Right lobe of liver (tissue), 6 donors: ENCODE data around the gene EME2. TPM values are rescaled to one million over a fixed set of nuclear protein-coding genes. Genes with fewer than 3 reads are reported as not detected.

Experiments
- ATAC-seq, 4 donors: fragments of 200-7000 bp; cut with Tn5 transposase; one replicate each; pipeline ENCODE4 v1.9.1; 2020; ENCODE audit warnings: mild to moderate bottlenecking in 4 of 4, moderate library complexity in 4 of 4
- DNase-seq, 3 donors: peaks; one replicate each; pipeline ENCODE4 v3.0.0-alpha.2; 2020
- H3K27ac ChIP-seq, 3 donors: fragments of 200-600 bp; one replicate each; pipeline ENCODE4 v1.8.0; 2022
- H3K27me3 ChIP-seq, 2 donors: fragments of 200-600 bp; one replicate each; pipeline ENCODE4 v1.8.0; 2022
- H3K36me3 ChIP-seq, 4 donors: fragments of 200-600 bp; sonication (generic) in 1 of 4; one replicate each; pipeline versions ENCODE4 v1.5.1 to v1.8.0; 2017 to 2022; ENCODE audit warnings: control low read depth in 1 of 4
- H3K4me1 ChIP-seq, 4 donors: fragments of 200-600 bp; sonication (generic) in 1 of 4; one replicate each; pipeline versions ENCODE4 v1.5.1 to v1.8.0; 2017 to 2022; ENCODE audit warnings: control low read depth in 1 of 4
- H3K4me3 ChIP-seq, 3 donors: fragments of 200-600 bp; one replicate each; pipeline ENCODE4 v1.8.0; 2022
- H3K9me3 ChIP-seq, 4 donors: fragments of 200-600 bp; sonication (generic) in 1 of 4; one replicate each; pipeline versions ENCODE4 v1.5.1 to v1.8.0; 2017 to 2022; ENCODE audit warnings: control low read depth in 1 of 4
- CTCF ChIP-seq, 4 donors: fragments of 200-600 bp in 3 of 4; fragments of 450-650 bp in 1 of 4; IDR thresholded peaks; one replicate each; pipeline versions ENCODE4 v1.5.1 to v1.8.0; 2016 to 2022; ENCODE audit warnings: antibody characterized with exemption in 4 of 4, mild to moderate bottlenecking in 2 of 4
- POLR2A ChIP-seq: fragments of 450-650 bp; IDR thresholded peaks from one replicate; pipeline ENCODE4 v1.6.1; 2017; ENCODE audit warnings: antibody characterized with exemption, mild to moderate bottlenecking
- WGBS: methylation state at CpG from one replicate; pipeline ENCODE4 v1.1.6; 2018; ENCODE audit warnings: low coverage, low lambda C conversion rate; ENCODE audit not compliant: insufficient coverage; ENCODE audit errors: missing lambda C conversion rate; 5-methylcytosine and 5-hydroxymethylcytosine counted together
- intact Hi-C, 2 donors: fragments of 100-400 bp; cut with DNase I; formaldehyde crosslinking; loops; one replicate each; pipeline versions ENCODE4 v1.11.2 to v1.14.1; 2022
- total RNA-seq, 6 experiments: library from RNA; depleted of rRNA in 2 of 6; stranded (reverse); fragments of >200 nt in 2 of 6; fragmentation: NEBNext Ultra II Directional in 3 of 6; extraction: Animal tissue kit (Norgen Biotek cat#: 25700) in 3 of 6; gene quantifications; one replicate each; pipeline versions ENCODE4 v1.1.0 to v1.2.4, GENCODE V29; 2016 to 2023
- donor health status: DM: no; HTN: yes; CAD: no.
- donor health status: DM: no; HTN: no; CAD: no.
- donor health status: DM: no; HTN: no; CAD: no.
- donor health status: DM: no; HTN: yes; CAD: no.
- donor health status: DM: no; HTN: yes; CAD: no.

Gene EME2
- total RNA-seq, 6 experiments from 2014 or later: 3.8 to 11.1 (median 5.0) TPM

GRCh38 chr16:1769402-1770300 lies 3.0 kb upstream of the EME2 start:
- 50% methylated on average over 2 of the region's 27 CpGs for WGBS
- TF ChIP-seq POLR2A: no peak
- no peak for TF ChIP-seq CTCF (IDR thresholded peaks at IDR 0.05)
- H3K9me3 ChIP-seq: no peaks in the 10 kb centered on the region
- no peak overlapping the region for H3K27ac ChIP-seq
- no peaks in the 10 kb centered on the region for H3K27me3 ChIP-seq
- H3K4me1 ChIP-seq: peaks cover 0 to 19% (median 6%) of the 10 kb centered on the region in 4 donors
- H3K36me3 ChIP-seq: peaks cover 0 to 25% (median 2%) of the 10 kb centered on the region in 4 donors
- H3K4me3 ChIP-seq: peak overlapping the region in 1 of 3 donors; percentile 98
- ATAC-seq (no peak), DNase-seq (no peak)
- intact Hi-C loops: no loop called here

DNA sequence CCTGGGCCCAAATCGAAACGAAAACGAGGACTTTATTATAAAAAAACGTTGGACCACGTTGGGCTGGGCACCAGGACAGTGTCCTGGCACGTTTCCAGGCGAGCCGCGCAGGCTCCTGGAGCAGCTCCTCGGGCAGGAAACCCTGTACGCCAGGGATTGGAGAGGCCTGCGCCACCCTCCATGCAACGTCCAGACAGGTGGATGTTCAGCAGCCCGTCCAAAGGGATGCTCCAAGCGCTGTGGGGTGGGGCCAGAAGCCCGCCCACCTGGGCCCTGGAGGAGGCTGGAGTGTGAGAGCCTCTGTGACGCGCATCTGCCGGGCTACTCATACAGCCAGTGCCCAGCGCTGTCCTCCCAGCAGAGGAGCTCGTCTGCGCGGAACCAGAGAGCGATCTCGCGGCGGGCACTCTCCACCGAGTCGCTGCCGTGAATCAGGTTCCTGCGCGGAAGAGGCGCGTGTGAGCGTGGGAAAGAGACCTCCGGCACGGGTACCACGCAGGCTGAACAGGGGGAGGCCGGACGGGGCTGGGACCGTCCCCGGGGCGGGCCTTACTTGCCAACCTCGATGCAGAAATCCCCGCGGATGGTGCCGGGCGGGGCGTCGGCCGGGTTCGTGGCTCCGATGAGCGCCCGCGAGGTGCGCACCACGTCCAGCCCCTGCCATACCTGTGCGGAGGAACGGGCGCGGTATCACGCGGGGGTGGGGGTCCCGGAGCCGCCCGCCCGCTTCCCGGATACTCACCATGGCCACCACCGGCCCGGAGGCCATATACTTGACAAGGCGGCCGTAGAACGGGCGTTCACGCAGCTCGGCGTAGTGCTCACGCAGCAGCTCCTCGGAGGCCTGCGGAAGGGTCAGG lies 2.1 kb upstream of the EME2 start:
- no peaks in the 10 kb centered on the region for H3K9me3 ChIP-seq
- WGBS: 13% methylated on average over 6 of the region's 81 CpGs
- ATAC-seq (peak; percentile 5 to 40 (median 30)), DNase-seq (peak; percentile 78 to 82 (median 79))
- peaks cover 0 to 16% (median 0%) of the 10 kb centered on the region in 4 donors for H3K36me3 ChIP-seq
- H3K27ac ChIP-seq: peak overlapping the region; percentile 20 to 53 (median 51)
- TF ChIP-seq CTCF (IDR thresholded peaks at IDR 0.05) (no peak), POLR2A (no peak)
- intact Hi-C loops: no loop called here
- H3K4me1 ChIP-seq: peaks cover 0 to 22% (median 6%) of the 10 kb centered on the region in 4 donors
- H3K27me3 ChIP-seq: no peaks in the 10 kb centered on the region
- H3K4me3 ChIP-seq: peak overlapping the region; percentile 94 to 100 (median 98)

DNA sequence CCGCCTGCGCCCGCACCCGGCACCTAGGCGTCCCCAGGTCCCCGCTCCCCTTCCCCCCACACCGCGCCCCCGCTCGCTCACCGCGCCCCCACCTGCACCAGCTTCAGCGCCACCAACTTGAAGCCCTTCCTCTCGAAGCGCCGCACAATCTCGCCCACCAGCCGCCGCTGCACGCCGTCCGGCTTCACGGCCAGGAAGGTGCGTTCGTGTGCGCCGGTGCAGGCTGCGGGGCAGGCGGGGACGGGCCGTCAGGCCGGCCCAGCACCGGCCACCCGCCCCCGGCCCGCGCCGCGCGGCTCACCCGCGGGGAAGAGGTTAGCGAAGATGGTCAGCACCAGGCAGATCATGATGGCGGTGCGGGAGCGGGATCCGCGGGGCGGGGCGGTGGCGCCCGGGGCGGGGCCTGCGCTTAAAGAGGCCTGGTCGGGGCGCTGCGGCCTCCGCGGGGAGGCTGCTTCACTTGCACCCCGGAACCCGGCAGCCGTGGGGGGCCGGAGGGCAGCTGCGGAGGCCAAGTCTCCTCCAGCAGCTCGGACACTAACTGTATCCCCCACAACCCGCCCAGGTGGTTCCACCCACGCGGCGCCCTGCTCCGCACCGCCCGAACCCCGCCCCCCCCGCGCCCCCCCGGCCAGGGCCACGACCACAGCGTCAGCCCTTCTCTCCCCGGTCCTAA lies 1.3 kb upstream of the EME2 start, which contains the start of gene NME3:
TSS of gene NME3 (minus strand) at position 356 of the 676 bp plus-strand sequence. CDS start at position 347, 9 bp downstream.
- ATAC-seq (peak; percentile 33 to 59 (median 51)), DNase-seq (peak; percentile 86)
- Histone ChIP-seq H3K27me3 (no peaks in the 10 kb centered on the region), H3K4me3 (peak within 1 kb of the TSS; percentile 94 to 100 (median 98)), H3K4me1 (peaks cover 0 to 22% (median 6%) of the 10 kb centered on the region in 4 donors), H3K27ac (peak within 1 kb of the TSS; percentile 20 to 93 (median 84)), H3K9me3 (no peaks in the 10 kb centered on the region), H3K36me3 (peaks cover 0 to 11% (median 0%) of the 10 kb centered on the region in 4 donors)
- TF ChIP-seq POLR2A: no peak
- TF ChIP-seq CTCF (IDR thresholded peaks at IDR 0.05): no peak
- intact Hi-C loops: no loop called here
- no CpG with 5 or more reads among the region's 79 CpGs for WGBS

DNA sequence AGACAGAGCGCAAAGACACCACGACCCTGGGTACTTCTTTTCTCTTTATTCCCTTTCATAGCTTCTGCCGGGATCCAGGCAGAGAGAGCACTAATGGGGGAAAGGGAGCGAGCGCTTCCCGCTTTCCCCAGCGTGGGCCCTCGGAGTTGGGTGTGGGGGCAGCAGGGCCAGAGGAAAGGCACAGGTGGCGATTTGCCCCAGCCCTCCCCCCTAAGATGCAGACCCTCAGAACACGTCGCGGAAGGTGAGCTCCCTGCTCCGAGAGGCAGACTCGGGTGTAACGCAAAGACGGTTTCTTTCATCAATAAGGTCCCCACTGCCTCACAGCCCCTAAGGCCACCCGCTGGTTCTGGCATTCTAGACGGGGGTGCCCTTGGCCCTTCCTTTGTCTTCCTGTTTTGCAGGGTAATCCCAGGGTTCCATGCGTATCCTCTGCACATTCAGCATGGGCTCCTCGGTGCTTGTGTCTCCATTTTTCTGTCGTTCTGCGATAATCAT lies 697 bp upstream of the EME2 start:
- no peak for ATAC-seq
- no peaks in the 10 kb centered on the region for H3K27me3 ChIP-seq
- peaks cover 0 to 12% (median under 1%) of the 10 kb centered on the region in 4 donors for H3K36me3 ChIP-seq
- TF ChIP-seq CTCF (IDR thresholded peaks at IDR 0.05): no peak
- TF ChIP-seq POLR2A: no peak
- WGBS: 13% methylated on average over 8 of the region's 22 CpGs
- H3K9me3 ChIP-seq: no peaks in the 10 kb centered on the region
- DNase-seq: no peak
- intact Hi-C loops: no loop called here
- peaks cover 0 to 22% (median 6%) of the 10 kb centered on the region in 4 donors for H3K4me1 ChIP-seq
- peak overlapping the region; percentile 15 to 93 (median 53) for H3K27ac ChIP-seq
- H3K4me3 ChIP-seq: peak overlapping the region; percentile 94 to 100 (median 98)
